GM19099 (cell line): Measurements from ENCODE around the gene ZNF101.

Experiments used
- POLR2A ChIP-seq: IDR thresholded peaks from 3 replicates; pipeline ENCODE4 v1.6.1; 2011; ENCODE audit warnings: low read depth; ENCODE audit not compliant: insufficient read length; ENCODE audit errors: extremely low read depth

Gene ZNF101

GRCh38 chr19:19651076-19651475 lies 17.6 kb upstream of the ZNF101 start:
- TF ChIP-seq POLR2A, result peak; percentile 19

DNA sequence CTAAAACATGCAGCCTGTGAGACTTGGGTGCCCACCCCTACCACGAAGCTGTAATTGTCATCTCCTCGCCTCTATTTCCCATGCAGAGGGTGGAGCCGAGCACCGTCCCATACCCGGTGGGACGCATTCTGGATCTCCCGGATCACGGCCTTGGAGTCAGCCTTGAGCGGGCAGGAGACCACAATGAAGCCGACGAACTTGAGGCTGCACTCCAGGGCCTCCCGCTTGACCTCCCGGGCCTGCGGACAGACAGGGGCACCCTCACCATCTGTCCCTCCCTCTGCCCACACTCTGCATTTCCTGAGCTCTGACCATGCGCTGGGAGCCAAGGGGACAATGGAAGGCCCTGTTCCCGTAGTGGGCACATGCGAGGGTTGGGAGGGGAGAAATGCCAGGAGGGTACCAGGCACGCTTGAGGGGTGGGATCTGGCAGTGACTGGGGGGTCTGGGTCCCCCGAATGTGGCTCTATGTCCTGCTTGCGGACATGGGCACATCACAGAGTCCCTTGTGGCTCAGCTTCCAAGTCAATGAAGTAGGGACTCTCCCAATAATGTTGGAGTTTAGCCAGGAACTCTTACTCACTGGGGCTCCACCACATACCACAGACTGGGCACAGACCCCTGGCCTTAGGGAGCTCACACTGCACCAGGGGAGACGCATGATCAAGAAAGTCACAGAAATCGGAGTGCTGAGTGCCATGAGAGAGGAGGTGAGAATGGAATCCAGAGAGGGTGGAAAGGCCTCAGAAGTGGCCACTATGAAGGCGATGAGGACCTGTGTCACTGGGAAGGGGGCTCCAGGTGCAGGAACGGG lies 15.9 kb upstream of the ZNF101 start:
- no peak for TF ChIP-seq POLR2A

- TF ChIP-seq POLR2A, result no peak
These were observed 15.0 kb upstream of the ZNF101 start for GRCh38 chr19:19653597-19654147.

GRCh38 chr19:19654441-19654840 lies 14.2 kb upstream of the ZNF101 start:
- no peak for TF ChIP-seq POLR2A

GRCh38 chr19:19655051-19655594 lies 13.5 kb upstream of the ZNF101 start:
- no peak for TF ChIP-seq POLR2A

GRCh38 chr19:19655641-19656343 lies 12.8 kb upstream of the ZNF101 start:
- no peak for TF ChIP-seq POLR2A

DNA sequence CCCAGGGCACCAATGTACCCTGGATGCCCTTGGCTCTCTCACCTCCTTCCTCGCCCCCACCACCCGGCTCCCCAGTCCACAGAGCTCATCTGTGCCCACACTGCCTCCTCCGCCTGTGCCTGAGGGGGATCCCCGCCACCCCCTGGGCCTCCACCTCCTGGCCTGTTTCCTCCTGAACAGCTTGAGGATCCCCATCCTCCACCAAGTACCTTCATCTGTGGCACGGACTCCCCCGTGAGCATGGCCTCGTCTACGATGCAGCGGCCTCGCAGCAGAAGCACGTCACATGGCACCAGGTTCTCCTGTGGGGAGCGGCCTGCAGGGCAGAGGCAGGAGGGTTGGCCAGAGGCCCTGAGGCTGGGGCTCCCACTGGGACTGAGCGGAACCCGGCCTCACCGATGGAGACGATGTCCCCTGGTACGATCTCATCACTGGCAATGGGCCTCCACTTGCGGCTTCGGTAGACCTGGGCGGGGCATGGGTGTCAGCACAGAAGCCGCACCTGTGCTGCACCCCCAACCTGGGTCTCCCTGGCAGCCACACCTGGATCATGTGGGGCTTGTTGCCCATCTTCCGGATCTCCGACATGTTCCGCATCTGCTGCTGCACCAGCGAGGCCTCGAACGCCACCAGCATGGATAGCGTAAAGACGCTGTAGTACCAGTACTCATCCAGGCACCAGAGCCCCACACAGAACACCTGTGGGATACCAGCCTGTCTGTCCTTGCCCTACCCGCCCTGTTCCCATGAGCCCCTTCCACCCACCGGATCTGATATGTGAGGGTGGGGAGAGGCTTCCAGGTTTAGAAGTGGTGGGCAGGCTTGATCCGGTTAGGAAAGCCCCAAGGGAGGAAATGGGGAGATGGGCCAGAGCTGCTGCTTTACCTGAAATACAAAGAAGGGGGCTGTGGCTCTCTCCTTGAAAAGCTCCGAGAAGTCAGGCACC lies 11.9 kb upstream of the ZNF101 start:
- TF ChIP-seq POLR2A, result no peak

DNA sequence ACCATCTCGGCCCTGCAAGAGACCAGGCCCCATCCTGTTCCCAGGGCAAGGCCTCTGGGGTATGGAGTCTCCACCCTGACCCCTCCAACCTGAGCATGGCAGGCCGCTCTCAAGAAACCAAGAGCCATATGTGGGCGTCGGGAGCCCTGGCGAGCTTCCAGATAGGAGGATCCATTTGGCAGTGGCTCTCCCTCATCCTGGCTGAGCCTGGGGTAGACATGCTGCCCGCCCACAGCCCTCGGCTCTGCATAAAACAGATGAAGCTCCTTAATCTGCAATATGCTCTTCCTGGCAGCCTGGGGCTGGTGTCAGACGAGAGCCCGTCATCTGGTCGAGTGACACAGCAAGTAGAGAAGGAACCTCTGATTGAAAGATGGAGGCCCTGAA lies 11.2 kb upstream of the ZNF101 start:
- TF ChIP-seq POLR2A, result no peak

DNA sequence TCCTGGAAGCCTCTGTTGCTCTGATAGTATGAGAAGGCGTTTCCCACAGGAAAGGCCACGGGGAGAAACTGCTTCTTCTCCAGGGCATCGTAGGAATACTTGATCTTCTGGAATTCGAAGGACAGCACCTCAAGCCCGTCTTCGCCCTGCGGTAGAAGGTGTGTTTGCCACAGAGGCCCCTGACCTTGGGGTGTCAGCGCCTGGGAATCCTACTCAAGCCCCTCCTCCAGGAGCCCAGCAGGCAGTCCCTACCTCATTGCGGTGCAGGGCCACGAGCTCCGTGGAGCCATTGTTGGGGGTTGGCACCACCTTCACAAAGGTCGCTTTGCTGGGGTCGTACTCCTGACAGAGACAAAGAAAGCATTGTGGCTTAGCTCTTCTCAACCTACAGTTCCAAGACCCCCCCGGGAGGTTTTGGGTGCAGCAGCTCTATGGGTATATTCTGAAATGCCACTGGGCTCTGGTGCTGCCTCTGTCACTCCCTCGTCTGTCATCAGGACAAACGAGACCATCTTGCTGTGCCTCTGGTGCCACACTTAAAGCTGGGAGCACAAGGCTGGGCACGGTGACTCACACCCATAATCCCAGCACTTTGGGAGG lies 8.9 kb upstream of the ZNF101 start:
- TF ChIP-seq POLR2A, result no peak

GRCh38 chr19:19661141-19661674 lies 7.4 kb upstream of the ZNF101 start:
- TF ChIP-seq POLR2A, result no peak

GRCh38 chr19:19661675-19662251 lies 6.9 kb upstream of the ZNF101 start:
- TF ChIP-seq POLR2A, result peak; percentile 90

- TF ChIP-seq POLR2A, result peak; percentile 17
These were observed 6.3 kb upstream of the ZNF101 start for GRCh38 chr19:19662344-19662743.

- no peak for TF ChIP-seq POLR2A
These were observed 5.8 kb upstream of the ZNF101 start for GRCh38 chr19:19662871-19663255.
